ENCODE data around the gene TRIM17. TPM values are rescaled to one million over a fixed set of nuclear protein-coding genes. Genes with fewer than 3 reads are reported as not detected.
A peak's percentile ranks its signal among the peaks of the same experiment; 100 is the strongest.
"Not testable (repeated sequence)": the region's sequence is repeated elsewhere in the genome, so short reads cannot be mapped to it uniquely, and the experiment has no call there.

TRIM17 gene
- total RNA-seq, 1 donor from 2014 or later = not detected

DNA sequence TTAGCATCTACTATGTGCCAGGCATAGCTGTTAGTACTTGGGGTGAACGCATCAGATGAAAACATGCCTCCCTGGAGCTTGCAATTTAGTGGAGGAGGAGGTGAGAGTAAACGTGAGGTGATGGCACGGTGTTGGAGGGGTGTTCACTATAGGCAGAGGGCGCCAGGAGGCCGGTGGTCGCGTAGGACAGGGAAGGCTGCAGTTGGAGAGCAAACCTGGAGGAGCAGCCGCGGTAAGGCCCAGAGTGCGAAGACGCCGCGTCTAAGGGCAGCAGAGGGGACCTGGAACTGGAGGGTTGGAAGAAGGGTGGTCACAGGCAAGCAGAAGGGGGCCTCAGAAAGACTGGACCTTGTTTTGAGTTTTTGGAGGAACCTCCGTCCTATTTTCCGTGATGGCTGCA is 30.2 kb upstream of the TRIM17 start:
- no peak for DNase-seq

DNA sequence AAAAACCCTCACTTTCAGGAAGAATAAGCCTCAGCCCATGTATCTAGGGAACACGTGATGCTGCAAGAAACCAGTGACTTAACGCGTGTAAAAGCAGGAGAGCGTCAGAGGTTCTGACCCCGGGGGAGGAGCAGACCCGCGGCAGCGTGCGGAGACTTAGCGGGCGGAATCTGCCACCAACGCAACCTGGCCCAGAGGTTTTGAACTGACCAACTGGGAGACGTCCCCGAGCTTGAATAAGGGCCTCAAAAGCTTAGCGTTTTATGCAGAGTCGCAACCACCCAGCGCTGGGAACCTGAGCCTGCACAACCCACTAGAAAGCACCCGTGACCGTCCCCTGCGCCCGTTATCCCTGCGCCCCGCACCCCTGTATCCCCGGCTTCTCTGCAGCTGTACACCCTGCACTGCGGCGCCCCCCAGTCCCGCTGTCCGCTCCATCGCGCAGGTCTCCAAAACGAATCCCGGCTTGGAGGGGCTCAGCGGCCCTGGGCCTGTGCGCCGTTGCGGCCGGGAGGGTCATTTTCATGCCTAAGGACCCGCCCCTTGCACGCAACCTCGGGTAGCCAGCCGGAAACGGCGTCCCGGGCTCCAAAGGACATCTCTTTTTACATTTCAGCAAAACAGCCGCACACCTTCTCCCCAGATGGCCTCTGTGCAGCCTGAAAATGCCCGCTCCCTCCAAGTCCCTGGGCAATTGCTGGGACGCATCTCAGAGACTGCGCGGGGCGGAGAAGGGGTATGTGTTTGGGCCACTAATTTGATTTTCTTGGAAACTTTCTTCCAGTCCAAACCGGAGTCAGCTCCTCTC is 29.4 kb upstream of the TRIM17 start:
- peak; percentile 37 for DNase-seq

DNA sequence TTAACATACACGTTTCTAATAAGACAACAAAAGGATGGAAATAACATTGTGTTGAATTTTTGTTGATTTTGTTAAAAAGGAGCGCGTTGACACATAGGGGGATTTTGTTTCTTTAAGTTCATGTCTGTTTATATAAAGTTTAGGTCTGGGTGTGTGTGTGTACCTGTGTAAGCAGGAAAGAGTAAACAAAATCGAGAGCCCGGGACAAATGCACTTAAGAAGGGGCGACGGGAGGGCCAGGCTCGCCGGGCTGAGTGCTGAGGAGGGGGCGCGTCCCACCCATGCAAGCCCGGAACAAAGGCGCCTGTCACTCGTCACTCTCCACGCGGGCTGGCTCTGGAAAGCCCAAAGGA is 28.8 kb upstream of the TRIM17 start:
- DNase-seq = no peak

DNA sequence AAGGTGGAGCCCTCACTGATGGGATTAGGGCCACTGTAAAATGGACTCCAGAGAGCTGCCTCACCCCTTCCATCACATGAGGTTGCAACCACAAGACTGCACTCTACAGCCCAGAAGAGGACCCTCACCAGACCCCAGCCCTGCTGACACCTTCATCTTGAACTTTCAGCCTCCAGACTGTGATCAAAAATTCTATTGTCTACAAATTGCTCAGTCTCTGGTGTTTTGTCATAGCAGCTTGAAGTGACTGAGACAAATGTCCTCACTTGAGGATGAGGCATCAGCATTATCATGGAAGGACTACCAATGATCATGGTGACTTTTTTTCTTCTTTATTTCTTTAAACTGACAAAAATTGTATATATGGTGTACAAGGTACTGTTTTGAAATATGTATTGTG is 26.7 kb upstream of the TRIM17 start:
- DNase-seq = no peak

DNA sequence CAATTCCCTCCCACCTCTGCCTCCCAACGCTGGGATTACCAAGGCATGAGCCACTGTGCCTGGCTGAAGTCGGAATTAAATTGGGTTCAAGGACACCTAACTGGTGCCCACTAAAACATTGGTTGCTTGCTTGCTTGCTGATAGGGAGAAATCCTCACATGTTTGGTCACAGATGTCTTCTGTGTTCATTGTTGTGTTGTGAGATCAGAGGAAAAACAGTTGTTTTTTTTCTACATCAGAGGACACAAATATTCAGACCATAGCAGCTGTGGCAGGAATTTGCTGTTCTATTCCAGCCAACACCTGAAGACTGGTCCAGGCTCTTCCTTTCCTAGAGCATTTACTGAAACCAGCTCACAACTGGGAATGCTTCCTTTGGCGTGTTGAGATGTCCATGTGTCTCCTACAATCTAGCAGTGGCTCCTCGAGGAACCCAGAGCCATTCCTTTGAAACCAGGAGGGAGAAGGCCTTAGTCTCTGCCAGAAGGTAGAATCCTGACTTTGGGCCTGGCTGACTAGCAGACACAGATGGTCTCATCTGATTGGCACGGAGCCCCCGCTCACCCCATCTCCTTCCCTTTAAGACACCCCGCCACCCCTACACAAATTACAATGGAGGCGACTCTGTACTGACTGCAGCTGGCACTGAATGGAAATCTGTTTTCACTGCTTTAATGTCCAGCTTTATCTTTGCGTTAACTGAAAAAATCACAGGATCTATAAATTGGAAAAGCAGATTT is 24.3 kb upstream of the TRIM17 start:
- no peak for DNase-seq

DNA sequence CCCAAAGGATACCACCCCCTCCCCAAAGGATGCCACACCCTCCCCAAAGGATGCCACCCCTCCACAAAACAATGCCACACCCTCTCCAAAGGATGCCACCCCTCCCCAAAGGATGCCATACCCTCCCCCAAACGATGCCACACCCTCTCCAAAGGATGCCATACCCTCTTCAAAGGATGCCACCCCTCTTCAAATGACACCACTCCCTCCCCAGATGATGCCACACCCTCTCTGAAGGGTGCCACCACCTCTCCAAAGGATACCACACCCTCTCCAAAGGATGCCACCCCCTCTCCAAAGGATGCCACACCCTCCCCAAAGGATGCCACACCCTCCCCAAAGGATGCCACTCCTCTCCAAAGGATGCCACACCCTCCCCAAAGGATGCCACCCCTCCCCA is 21.6 kb upstream of the TRIM17 start:
- no peak for DNase-seq

DNA sequence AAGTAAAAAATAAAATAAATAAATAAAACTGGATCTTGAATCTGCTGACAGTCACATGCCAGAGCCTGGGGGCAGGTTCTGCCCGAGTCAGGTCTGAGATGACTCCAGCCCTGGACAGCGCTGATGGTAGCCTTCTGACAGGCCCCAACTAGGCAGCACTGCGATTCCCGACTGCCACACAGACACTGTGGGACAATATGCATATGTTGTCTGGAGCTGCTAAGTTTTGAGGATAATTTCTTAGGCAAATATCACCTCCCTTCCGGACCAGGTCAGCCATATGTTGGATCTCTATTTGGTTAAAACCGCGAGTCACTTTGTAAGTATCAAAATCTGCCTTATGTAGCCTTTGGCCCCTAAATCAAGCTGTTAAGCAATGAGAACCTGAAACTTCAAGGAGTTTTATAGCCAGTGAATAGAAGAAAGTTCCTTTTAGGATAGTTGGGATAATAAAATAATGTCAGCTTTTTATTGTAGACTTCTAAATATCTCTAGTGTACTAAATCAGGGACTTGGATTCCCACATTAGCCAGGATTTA is 20.8 kb upstream of the TRIM17 start:
- no peak for DNase-seq

DNA sequence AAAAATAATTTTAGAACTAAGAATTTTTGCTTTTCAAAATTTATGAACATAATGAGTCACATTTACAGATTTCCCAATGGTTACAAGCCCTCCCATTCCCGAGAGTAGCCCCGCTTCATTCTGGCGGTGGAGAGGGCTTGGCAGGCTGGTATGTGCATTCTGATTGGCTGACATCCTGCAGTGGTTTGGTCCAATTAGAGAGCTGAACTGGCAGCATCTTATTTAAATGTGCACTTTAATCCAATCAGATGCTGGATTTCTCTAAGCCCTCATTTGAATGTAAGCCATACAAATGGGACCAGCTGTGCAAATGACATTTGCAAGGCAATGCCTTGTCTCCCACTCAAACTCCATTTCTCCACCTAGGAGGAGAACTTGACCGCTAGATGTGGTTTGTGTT is 18.0 kb upstream of the TRIM17 start:
- DNase-seq = no peak

DNA sequence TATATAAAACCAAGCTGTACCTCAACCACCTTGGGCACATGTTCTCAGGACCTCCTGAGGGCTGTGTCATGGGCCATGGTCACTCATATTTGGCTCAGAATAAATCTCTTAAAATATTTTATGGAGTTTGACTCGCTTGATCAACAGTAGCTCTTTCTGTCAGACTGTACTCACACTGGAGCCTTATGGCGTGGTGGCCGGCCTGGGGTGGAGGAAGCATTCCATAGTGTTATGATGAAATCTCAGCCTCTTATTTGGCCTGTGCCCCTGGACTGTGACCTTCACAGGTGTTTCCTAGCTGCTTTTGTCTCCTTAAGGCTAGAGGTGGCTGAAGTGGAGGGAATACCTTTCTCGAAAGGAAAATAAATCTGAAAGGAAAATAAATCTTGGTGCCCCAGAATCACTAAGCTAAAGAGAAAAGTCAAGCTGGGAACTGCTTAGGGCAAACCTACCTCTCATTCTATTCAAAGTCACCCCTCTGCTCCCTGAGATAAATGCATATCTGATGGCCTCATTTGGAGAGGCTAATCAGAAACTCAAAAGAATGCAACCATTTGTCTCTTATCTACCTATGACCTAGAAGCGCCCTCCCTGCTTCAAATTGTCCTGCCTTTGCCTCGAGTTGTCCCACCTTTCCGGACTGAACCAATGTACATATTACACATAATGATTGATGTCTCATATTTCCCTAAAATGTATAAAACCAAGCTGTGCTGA is 16.8 kb upstream of the TRIM17 start:
- not testable (repeated sequence) for DNase-seq

DNA sequence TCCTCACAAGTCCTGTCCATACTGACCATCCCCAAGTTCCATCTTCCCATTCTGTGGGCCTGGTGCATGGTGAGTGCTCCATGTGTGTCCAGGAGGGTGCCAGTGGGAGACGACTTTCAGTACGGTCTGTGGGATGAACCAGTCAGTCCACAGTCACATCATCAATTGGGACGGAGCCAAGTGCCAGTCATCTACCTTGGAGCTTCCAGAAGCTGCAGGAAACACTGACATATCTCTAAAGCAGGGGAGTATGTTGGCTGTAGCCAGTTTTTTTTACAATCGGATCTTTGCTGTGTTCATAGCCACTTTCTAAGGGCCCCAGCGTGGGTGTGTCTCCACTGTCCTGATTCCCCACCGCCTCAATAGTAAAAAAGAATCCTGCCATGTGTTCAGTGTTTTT is 13.6 kb upstream of the TRIM17 start:
- no peak for DNase-seq

DNA sequence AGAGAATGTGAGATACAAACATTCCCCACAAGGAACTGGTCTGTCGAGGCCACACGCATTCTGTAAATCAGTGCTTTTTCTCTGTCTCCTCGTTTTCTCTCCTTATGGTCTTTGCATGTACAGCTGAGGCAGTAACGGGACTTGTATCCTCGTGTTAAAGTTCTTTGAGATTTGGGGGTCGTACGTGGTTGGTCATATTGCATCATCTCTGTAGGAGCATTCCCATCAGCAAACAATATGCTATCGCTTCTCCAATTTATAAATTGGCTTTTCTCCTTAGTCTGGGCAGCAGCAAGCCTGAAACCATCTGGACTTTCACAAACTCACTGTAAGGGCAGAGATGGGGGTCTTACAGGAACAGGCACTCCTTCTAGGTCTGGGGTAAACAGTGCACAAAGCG is 13.0 kb upstream of the TRIM17 start:
- no peak for DNase-seq

DNA sequence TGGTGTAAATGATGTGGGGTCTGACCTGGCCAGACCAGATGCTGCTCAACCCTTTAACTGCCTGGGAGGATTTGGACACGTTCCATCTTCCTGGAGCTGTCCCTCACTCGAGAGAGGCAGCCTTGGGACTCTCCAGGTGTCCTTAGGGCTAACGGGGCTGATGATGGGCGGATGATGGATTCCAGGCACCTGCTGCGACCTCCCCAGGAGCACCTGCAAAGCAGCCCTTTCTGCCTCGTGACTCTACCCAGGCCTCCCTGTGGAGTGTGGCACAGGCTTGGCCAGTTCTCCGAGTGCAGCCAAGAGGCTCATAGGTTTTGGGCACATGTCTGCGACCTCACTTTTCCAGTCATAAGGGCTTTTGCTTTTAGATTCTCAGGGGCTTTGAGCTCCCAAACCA is 12.3 kb upstream of the TRIM17 start:
- DNase-seq = no peak

DNA sequence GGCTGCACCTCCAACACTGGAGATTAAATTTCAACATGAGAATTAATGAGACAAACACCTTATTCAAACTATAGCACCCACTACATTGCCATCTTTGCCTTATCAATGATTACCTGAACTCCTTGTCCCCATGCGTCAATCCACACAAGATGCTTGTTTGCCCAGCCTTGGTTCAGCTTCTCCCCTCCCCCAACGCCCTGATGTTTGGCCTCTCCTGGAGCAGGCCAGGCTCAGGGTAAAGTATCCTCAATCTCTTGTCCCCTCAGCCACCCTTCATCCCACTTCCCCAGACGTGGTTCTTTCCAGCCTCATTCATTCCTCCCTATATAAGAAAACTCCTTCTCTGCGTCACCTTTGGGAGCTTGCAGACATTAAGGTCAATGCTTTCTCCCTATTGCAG is 11.8 kb upstream of the TRIM17 start:
- DNase-seq = no peak

DNA sequence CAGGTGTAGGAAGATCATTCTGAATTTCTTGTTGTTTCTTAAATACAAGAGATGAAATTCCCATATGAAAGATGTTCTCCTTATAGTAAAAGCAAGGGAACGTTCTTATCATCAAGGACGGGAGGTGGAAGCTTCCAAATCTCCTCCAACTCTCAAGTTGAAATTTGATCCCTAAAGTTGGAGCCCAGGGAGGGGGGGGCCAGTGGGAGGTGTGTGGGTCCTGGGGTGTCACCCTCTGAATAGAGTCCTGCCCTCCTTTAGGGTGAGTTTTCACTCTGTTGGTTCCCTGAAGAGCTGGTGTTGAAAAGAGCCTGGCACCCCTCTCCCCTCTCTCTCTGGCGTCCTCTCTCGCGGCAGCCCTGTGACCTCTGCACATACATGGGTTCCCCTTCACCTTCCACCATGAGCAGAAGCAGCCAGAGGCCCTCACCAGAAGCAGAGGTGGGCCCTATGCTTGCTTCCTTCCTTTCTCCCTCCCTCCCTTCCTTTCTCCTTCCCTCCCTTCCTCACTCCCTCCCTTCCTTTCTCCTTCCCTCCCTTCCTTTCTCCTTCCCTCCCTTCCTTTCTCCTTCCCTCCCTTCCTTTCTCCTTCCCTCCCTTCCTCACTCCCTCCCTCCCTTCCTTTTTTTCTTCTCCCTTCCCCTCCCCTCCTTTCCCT is 10.0 kb upstream of the TRIM17 start:
- no peak for DNase-seq

DNA sequence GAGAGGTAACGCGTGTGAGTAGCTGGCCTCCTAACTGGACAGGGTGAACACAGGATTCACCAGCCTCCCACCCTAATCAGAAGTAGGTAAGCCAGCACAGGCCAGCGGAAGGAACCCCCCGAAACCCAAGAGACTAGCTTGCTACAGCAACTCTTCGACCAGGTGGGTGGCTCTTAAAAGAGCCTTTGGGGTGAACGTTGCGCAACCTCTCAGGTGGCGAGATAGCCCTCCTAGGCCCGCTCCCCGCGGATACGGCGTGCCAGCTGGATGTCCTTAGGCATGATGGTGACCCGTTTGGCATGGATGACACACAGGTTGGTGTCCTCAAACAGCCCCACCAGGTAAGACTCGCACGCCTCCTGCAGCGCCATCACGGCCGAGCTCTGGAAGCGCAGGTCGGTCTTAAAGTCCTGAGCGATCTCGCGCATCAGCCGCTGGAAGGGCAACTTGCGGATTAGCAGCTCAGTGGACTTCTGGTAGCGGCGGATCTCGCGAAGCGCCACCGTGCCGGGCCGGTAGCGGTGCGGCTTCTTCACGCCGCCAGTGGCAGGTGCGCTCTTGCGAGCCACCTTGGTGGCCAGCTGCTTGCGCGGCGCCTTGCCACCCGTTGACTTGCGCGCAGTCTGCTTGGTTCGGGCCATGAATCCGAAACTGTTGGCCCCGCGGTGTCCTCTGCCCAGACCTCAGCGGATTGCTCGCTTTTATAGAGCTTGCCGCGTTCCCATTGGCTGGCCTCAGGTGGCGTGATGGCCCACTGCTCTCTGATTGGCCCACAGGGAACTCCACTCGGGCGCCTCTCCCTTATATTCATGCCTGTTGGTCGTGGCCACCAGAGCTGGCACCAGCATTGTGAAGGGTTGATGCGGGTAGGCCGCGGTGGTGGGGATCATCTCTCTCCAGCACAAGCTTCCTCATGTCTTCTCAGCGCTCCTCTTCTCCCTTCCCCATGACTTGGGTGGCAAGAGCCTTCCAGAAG is 8.3 kb upstream of the TRIM17 start:
- no peak for DNase-seq

DNA sequence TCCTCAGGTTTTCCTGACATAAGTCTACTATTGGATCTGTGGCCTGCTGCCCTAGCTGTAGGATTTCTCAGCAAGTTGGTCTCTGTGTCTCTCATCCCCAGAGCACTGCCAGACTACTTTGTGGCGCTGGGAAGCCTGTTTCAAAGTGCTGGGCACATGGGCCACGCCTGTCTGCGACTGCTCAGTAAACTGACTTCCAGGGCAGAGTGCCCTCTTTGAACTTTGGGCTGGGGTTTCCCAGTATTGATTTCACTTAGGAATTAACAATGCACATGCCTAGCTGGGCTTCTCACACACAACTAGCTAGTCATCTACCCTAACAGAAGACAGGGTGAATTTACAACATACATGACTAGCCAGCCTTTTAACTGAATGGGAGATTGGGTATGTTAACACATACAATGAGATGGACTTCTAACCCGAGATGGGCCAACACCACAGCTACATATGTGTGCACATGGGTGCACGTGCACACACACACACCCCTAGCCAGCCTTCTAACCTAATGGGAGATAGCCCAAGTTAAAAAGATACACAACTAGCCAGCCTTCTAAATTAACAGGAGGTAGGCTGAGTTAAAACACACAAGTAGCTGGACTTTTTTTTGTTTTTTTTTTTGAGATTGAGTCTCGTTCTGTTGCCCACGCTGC is 6.9 kb upstream of the TRIM17 start:
- no peak for DNase-seq

DNA sequence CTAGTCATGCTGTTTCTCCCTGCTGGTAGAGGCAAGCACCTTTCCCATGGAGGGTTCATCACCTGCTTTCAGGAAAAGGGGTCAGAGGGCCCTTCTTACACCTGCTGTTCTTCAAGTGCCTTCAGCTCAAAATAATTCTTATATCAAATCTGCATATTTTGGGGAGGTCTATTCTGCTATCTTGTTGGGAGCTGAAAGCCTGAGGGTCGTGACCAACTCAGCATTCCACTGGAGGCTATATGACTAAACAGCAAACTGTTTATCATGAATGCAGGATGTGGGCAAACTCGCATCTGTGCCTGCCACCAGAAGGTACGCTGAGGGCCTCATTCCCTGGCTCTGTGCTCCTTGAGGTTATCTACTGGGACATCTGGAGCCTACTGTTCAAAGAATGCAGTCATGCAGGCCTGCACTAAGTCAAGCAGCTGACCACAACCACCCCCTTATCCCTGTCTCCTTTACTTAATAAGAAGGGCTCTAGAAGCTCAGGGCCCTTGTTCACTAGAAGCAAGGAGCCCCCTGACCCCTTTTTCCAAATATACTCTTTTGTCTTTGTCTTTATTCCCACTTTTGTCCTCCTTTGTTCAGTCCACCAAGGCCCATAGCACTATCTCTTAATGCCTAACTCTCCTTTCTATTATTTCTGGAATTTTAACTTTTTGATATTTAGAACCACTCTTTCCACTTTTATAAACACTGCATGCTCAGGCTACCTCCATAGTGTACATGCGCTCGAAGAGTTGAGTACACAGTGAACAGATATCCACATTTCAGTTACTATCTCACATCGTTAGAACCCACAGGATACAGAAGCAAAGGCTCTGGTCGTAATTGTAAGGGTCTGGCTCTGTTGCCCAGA is 4.5 kb upstream of the TRIM17 start:
- no peak for DNase-seq

DNA sequence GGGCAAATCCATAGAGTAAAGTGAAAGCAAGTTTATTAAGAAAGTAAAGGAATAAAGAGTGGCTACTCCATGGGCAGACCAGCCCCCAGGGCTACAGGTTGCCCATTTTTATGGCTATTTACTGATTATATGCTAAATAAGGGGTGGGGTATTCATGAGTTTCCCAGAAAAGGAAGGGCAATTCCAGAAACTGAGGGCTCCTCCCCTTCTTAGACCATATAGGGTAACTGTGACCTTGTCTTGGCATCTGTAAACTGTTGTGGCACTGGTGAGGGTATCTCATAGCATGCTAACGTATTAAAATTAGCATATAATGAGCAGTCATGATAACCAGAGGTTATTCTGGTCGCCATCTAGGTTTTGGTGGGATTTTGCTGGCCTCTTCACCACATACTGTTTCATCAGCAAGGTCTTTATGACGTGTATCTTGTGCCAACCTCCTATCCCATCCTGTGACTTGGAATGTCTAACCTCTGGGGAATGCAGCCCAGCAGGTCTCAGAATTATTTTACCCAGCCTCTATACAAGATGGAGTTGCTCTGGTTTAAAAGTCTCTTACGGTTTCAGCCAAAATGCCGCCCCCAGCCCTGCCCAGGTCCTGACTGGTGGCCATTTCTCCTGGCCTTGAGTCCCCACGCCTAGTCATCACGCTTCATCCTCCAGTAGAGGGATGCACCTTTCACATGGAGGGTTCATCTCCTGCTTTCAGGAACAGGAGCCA is 982 bp upstream of the TRIM17 start:
- no peak for DNase-seq

DNA sequence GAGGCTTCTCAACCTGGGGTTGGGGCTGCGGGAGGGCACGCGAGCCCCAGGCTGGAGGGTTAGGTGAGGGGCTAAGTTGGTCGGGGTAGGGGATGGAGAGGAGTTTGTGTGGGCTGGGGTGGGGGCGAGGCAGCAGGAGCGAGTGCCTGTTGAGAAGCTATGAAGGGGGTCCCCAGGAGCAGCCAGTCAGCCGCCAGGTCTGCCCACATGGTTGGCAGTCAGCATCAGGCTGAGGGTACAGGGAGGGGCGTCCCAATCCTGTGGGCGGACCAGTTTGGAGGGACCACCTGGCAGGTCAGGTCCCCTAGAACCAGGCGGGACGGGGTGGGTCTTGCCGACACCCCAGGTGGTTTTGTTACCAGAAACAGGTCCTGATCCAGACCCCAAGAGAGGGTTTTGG is 400 bp upstream of the TRIM17 start:
- no peak for DNase-seq

DNA sequence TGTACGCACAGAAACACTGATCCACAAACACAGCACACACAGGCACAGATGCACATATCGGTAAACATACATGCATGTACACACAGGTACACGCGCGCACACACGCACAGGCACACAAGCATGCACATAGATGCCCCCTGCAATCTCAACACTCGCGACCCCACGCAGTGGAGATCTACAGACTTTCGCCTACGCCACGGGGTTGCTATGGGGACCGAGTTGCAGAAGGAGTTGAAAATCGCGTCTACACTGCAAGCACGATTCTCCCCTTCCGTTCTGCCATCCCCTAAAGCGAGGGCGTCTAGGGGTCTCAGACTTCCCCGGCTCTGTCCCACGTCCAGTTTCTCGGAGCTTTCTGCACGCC is 826 bp downstream of the TRIM17 start:
- DNase-seq = no peak

All from dermis blood vessel endothelial cell (primary cell).